ENCODE measurements around the gene KCNE3. TPM values are rescaled to one million over a fixed set of nuclear protein-coding genes. Genes with fewer than 3 reads are reported as not detected.

KCNE3 gene
- total and polyA plus RNA-seq, 9 of the 15 experiments (the other 6 are each of a cell fraction or from before 2014, with no cell fraction given), result 1.6 to 8.7 (median 6.2) TPM

- TF ChIP-seq BHLHE40 (IDR thresholded peaks at IDR 0.05; ENCODE audit: low read length) (peak; percentile 73; the same call in 1 of the 2 replicates), ZNF146 (CRISPR knock-in tag; IDR thresholded peaks at IDR 0.05; ENCODE audit: unreplicated experiment) (no peak), PYGO2 (tag; IDR thresholded peaks at IDR 0.05) (no peak), MLLT1 (IDR thresholded peaks at IDR 0.05) (peak in 1 of 2 experiments; percentile 99; a peak in 2 of 4 replicates), C11orf30 (IDR thresholded peaks at IDR 0.05; ENCODE audit: low read depth) (peak; percentile 66), CEBPB (tag; IDR thresholded peaks at IDR 0.05) (no peak; the same call in none of the 2 replicates), NELFE (IDR thresholded peaks at IDR 0.05; ENCODE audit: insufficient read depth, insufficient read length) (no peak), RERE (CRISPR knock-in tag; IDR thresholded peaks at IDR 0.05; ENCODE audit: borderline replicate concordance) (no peak), USF1 (CRISPR knock-in tag; IDR thresholded peaks at IDR 0.05) (no peak), PHF8 (IDR thresholded peaks at IDR 0.05; ENCODE audit: borderline replicate concordance, low read length) (peak; percentile 97), MBD2 (IDR thresholded peaks at IDR 0.05; ENCODE audit: borderline replicate concordance, low read depth) (no peak), SMARCC2 (IDR thresholded peaks at IDR 0.05; ENCODE audit: low read depth) (no peak), THAP12 (CRISPR knock-in tag; IDR thresholded peaks at IDR 0.05) (no peak; the same call in none of the 2 replicates), FOXK2 (conservative IDR thresholded peaks at IDR 0.05 in 1 of 2, IDR thresholded peaks at IDR 0.05 in 1 of 2; ENCODE audit: low read depth in 2 of 2) (peak; percentile 24 to 48; a peak in 1 of 4 replicates), ERF (CRISPR knock-in tag; IDR thresholded peaks at IDR 0.05) (peak; percentile 85), ELF4 (CRISPR knock-in tag; IDR thresholded peaks at IDR 0.05) (no peak), SMC3 (conservative IDR thresholded peaks at IDR 0.05; ENCODE audit: insufficient read depth, low read depth, low read length) (no peak), NFRKB (IDR thresholded peaks at IDR 0.05; ENCODE audit: low read depth) (no peak)
Measured at GRCh38 chr11:74492974-74493790, 25.8 kb upstream of the KCNE3 start, which contains the start of gene LIPT2 (continued).
